ENCODE measurements around the gene KCTD17.

GRCh38 chr22:37063431-37064420 is 12.2 kb downstream of the KCTD17 start:
- no peak for TF ChIP-seq CTCF (IDR thresholded peaks at IDR 0.05; ENCODE audit: low read length)
- no peak for TF ChIP-seq EZH2 (IDR thresholded peaks at IDR 0.05; ENCODE audit: borderline replicate concordance, low read length)
